ENCODE data around the gene POLA1.

Gene POLA1

GRCh38 chrX:24918715-24919114 is 225.0 kb downstream of the POLA1 start:
- CTCF ChIA-PET, result interaction anchor here (1.2 kb wide), 1 partner anchor 80 kb away, joined by 3 read pairs; no protein-coding TSS in a partner anchor
- POLR2A ChIA-PET, result no interaction called here
- H3K4me3 ChIP-seq (ENCODE audit: low read depth, low read length), result no peak overlapping the region

GRCh38 chrX:24920769-24921168 is 227.1 kb downstream of the POLA1 start:
- no peak overlapping the region for H3K27ac ChIP-seq (ENCODE audit: extremely low read depth, low read depth, low read length)
- no peak overlapping the region for H3K4me3 ChIP-seq (ENCODE audit: low read depth, low read length)
- no peaks in the 10 kb centered on the region for H3K9me3 ChIP-seq (ENCODE audit: control insufficient read depth, insufficient read depth, low read depth, low read length)
- TF ChIP-seq, protein P1, sequence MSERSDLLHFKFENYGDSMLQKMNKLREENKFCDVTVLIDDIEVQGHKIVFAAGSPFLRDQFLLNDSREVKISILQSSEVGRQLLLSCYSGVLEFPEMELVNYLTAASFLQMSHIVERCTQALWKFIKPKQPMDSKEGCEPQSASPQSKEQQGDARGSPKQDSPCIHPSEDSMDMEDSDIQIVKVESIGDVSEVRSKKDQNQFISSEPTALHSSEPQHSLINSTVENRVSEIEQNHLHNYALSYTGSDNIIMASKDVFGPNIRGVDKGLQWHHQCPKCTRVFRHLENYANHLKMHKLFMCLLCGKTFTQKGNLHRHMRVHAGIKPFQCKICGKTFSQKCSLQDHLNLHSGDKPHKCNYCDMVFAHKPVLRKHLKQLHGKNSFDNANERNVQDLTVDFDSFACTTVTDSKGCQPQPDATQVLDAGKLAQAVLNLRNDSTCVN (tag by site-specific recombination; optimal IDR thresholded peaks at IDR 0.05), result no peak
- TF ChIP-seq, protein P2, sequence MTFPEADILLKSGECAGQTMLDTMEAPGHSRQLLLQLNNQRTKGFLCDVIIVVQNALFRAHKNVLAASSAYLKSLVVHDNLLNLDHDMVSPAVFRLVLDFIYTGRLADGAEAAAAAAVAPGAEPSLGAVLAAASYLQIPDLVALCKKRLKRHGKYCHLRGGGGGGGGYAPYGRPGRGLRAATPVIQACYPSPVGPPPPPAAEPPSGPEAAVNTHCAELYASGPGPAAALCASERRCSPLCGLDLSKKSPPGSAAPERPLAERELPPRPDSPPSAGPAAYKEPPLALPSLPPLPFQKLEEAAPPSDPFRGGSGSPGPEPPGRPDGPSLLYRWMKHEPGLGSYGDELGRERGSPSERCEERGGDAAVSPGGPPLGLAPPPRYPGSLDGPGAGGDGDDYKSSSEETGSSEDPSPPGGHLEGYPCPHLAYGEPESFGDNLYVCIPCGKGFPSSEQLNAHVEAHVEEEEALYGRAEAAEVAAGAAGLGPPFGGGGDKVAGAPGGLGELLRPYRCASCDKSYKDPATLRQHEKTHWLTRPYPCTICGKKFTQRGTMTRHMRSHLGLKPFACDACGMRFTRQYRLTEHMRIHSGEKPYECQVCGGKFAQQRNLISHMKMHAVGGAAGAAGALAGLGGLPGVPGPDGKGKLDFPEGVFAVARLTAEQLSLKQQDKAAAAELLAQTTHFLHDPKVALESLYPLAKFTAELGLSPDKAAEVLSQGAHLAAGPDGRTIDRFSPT (tag by site-specific recombination; IDR thresholded peaks at IDR 0.05), result no peak
- no peak for TF ChIP-seq ZNF426 (tag by site-specific recombination; IDR thresholded peaks at IDR 0.05)
- TF ChIP-seq ZSCAN30 (tag by site-specific recombination; IDR thresholded peaks at IDR 0.05), result no peak
- TF ChIP-seq SP2 (tag by site-specific recombination; IDR thresholded peaks at IDR 0.05), result no peak
- peaks cover 0 to 11% of the 10 kb centered on the region in 2 experiments; a peak in 2 of 3 replicates for H3K36me3 ChIP-seq (ENCODE audit: control insufficient read depth in 2 of 2, insufficient read depth in 1 of 2, low read length in 2 of 2)
- H3K4me1 ChIP-seq (ENCODE audit: control insufficient read depth, insufficient read depth, low read length), result no peaks in the 10 kb centered on the region
- ChIA-PET POLR2A (no interaction called here), CTCF (interaction anchor here (0.6 kb wide), 1 partner anchor 14 kb away, joined by 3 read pairs; no protein-coding TSS in a partner anchor)

More at GRCh38 chrX:24918715-24919114, 225.0 kb downstream of the POLA1 start:
- TF ChIP-seq ZNF544 (tag by site-specific recombination; IDR thresholded peaks at IDR 0.05) (no peak), ZNF549 (tag by site-specific recombination; IDR thresholded peaks at IDR 0.05) (no peak), HOXA7 (CRISPR knock-in tag; IDR thresholded peaks at IDR 0.05; ENCODE audit: borderline replicate concordance) (no peak), TSHZ1 (tag by site-specific recombination; IDR thresholded peaks at IDR 0.05; ENCODE audit: borderline replicate concordance) (no peak), ZNF23 (tag by site-specific recombination; IDR thresholded peaks at IDR 0.05; ENCODE audit: borderline replicate concordance) (no peak)
- TF ChIP-seq, protein P3, sequence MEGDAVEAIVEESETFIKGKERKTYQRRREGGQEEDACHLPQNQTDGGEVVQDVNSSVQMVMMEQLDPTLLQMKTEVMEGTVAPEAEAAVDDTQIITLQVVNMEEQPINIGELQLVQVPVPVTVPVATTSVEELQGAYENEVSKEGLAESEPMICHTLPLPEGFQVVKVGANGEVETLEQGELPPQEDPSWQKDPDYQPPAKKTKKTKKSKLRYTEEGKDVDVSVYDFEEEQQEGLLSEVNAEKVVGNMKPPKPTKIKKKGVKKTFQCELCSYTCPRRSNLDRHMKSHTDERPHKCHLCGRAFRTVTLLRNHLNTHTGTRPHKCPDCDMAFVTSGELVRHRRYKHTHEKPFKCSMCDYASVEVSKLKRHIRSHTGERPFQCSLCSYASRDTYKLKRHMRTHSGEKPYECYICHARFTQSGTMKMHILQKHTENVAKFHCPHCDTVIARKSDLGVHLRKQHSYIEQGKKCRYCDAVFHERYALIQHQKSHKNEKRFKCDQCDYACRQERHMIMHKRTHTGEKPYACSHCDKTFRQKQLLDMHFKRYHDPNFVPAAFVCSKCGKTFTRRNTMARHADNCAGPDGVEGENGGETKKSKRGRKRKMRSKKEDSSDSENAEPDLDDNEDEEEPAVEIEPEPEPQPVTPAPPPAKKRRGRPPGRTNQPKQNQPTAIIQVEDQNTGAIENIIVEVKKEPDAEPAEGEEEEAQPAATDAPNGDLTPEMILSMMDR (tag by site-specific recombination; IDR thresholded peaks at IDR 0.05), result no peak
- Histone ChIP-seq H3K27ac (ENCODE audit: extremely low read depth, low read depth, low read length) (no peak overlapping the region), H3K4me1 (ENCODE audit: control insufficient read depth, insufficient read depth, low read length) (no peaks in the 10 kb centered on the region), H3K9me3 (ENCODE audit: control insufficient read depth, insufficient read depth, low read depth, low read length) (no peaks in the 10 kb centered on the region), H3K36me3 (ENCODE audit: control insufficient read depth in 2 of 2, insufficient read depth in 1 of 2, low read length in 2 of 2) (peaks cover 0 to 5% of the 10 kb centered on the region in 2 experiments; a peak in 2 of 3 replicates)

DNA sequence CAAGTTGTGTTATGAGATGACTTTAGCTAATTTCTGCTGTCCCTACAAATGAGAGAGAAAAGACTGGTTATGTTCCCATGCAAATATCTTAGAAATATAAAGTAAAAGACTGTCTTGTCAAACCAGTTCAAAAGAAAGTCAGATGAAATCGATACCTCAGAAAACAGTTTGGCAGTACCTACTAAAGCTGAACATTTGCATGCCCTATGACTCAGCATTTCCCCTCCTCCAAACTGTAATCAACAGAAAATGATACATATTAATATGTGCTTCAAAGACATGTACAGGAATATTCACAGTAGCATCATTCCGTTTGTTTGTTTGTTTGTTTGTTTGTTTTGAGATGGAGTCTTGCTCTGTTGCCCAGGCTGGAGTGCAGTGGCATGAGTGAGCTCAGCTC is 231.7 kb downstream of the POLA1 start:
- Histone ChIP-seq H3K9me3 (ENCODE audit: control insufficient read depth, insufficient read depth, low read depth, low read length) (no peaks in the 10 kb centered on the region), H3K27ac (ENCODE audit: extremely low read depth, low read depth, low read length) (no peak overlapping the region), H3K4me3 (ENCODE audit: low read depth, low read length) (no peak overlapping the region), H3K4me1 (ENCODE audit: control insufficient read depth, insufficient read depth, low read length) (no peaks in the 10 kb centered on the region), H3K36me3 (ENCODE audit: control insufficient read depth in 2 of 2, insufficient read depth in 1 of 2, low read length in 2 of 2) (peaks cover 4 to 16% of the 10 kb centered on the region in 2 experiments; a peak in 2 of 3 replicates)
- TF ChIP-seq ZNF175 (tag by site-specific recombination; IDR thresholded peaks at IDR 0.05), result no peak
- ChIA-PET CTCF (interaction anchor here (1.4 kb wide), 1 partner anchor 87 kb away, joined by 3 read pairs; no protein-coding TSS in a partner anchor), POLR2A (no interaction called here)
